ENCODE results near the gene TELO2.

The TELO2 gene

GRCh38 chr16:1498899-1499676 is 5.9 kb downstream of the TELO2 start:
- no peak for DNase-seq

GRCh38 chr16:1499756-1500464 is 6.8 kb downstream of the TELO2 start:
- no peak for DNase-seq

- DNase-seq, result no peak
Measured at GRCh38 chr16:1500465-1501150, 7.4 kb downstream of the TELO2 start.

GRCh38 chr16:1501630-1502029 is 8.5 kb downstream of the TELO2 start:
- no peak for DNase-seq

- DNase-seq, result no peak
Measured at GRCh38 chr16:1502092-1503004, 9.2 kb downstream of the TELO2 start.

- no peak for DNase-seq
Measured at GRCh38 chr16:1503110-1503955, 10.2 kb downstream of the TELO2 start.

- no peak for DNase-seq
Measured at GRCh38 chr16:1505073-1505844, 12.1 kb downstream of the TELO2 start.

- no peak for DNase-seq
Measured at GRCh38 chr16:1505912-1506311, 12.8 kb downstream of the TELO2 start.

GRCh38 chr16:1506494-1507213 is 13.5 kb downstream of the TELO2 start:
- no peak for DNase-seq

- DNase-seq, result no peak
Measured at GRCh38 chr16:1508494-1509187, 15.5 kb downstream of the TELO2 start.

GRCh38 chr16:1509307-1510221 is 16.4 kb downstream of the TELO2 start:
- no peak for DNase-seq

GRCh38 chr16:1510272-1510671 is 17.1 kb downstream of the TELO2 start:
- DNase-seq, result no peak

- DNase-seq, result no peak
Measured at GRCh38 chr16:1510941-1511351, 17.8 kb downstream of the TELO2 start.

- no peak for DNase-seq
Measured at GRCh38 chr16:1511662-1512569, 18.8 kb downstream of the TELO2 start.

GRCh38 chr16:1512774-1513173 is 19.6 kb downstream of the TELO2 start:
- DNase-seq, result no peak

- DNase-seq, result no peak
Measured at GRCh38 chr16:1514507-1514906, 21.3 kb downstream of the TELO2 start.

GRCh38 chr16:1518626-1519135 is 25.5 kb downstream of the TELO2 start:
- no peak for DNase-seq

Measured in right kidney (tissue), 1 donor.